GM12892 (cell line): Measurements from ENCODE around the gene ZNF726.
"Not testable (repeated sequence)": the region's sequence is repeated elsewhere in the genome, so short reads cannot be mapped to it uniquely, and the experiment has no call there.

Source experiments
- POLR2A ChIP-seq: IDR thresholded peaks from 2 replicates; pipeline ENCODE4 v1.6.1; 2011; ENCODE audit warnings: low read depth, low read length, control low read depth
- POLR2AphosphoS5 ChIP-seq: IDR thresholded peaks from 2 replicates; pipeline ENCODE4 v1.6.1; 2011; ENCODE audit warnings: low read depth, low read length, control low read depth
- TAF1 ChIP-seq: IDR thresholded peaks from 2 replicates; pipeline ENCODE4 v1.6.1; 2011; ENCODE audit warnings: low read depth, mild to moderate bottlenecking, control low read depth, low read length, borderline replicate concordance

DNA sequence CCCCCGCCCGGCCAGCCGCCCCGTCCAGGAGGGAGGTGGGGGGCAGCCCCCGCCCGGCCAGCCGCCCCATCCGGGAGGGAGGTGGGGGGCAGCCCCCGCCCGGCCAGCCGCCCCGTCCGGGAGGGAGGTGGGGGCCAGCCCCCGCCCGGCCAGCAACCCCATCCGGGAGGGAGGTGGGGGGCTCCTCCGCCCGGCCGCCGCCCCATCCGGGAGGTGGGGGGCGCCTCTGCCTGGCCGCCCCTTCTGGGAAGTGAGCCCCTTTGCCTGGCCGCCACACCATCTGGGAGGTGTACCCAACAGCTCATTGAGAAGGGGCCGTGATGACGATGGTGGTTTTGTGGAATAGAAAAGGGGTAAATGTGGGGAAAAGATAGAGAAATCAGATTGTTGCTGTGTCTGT, 49.6 kb downstream of the ZNF726 start:
- not testable (repeated sequence) for TF ChIP-seq POLR2A, POLR2AphosphoS5, TAF1
